HepG2 (cell line): Measurements from ENCODE around the gene GNAS-AS1. TPM values are rescaled to one million over a fixed set of nuclear protein-coding genes. Genes with fewer than 3 reads are reported as not detected.

Experiments
- ATAC-seq: fragments of 200-7000 bp; cut with Tn5 transposase; 3 replicates; pipeline ENCODE4 v1.9.1; 2020; ENCODE audit warnings: mild to moderate bottlenecking, moderate library complexity
- BruUV-seq: library from RNA; stranded (reverse); fragments of 400-500 nt; replicated peaks from 2 replicates; lab custom pipeline; 2021; lab: Mats Ljungman, UMichigan
- CTCF ChIA-PET: fragments of 300-600 bp; formaldehyde crosslinking; extraction: SDS; loops from one replicate; lab custom pipeline; 2021; ENCODE audit warnings: low total read pairs, inconsistent platforms, low intra/inter-chr PET ratio; lab: Yijun Ruan, JAX
- POLR2A ChIA-PET: fragments of 350-600 bp; sonication (Branson Sonifier 250); formaldehyde crosslinking; loops from one replicate; lab custom pipeline; 2020; ENCODE audit warnings: antibody characterized with exemption, inconsistent platforms; lab: Yijun Ruan, JAX
- DNase-seq: peaks from one replicate; pipeline ENCODE4 v3.0.0-alpha.2; 2015; ENCODE audit warnings: low spot score
- FAIRE-seq: peaks from 3 replicates; lab custom pipeline; 2011; peaks lifted over from hg19 to GRCh38; lab: Jason Lieb, UNC
- H2AFZ ChIP-seq: one replicate; pipeline ENCODE4 v1.6.1; 2011; ENCODE audit warnings: low read length, inconsistent platforms
- H3K27ac ChIP-seq: fragments of 300-600 bp; 3 replicates; pipeline ENCODE4 v1.8.0; 2011; ENCODE audit warnings: mixed run types, mild to moderate bottlenecking, mixed read lengths, low read length, inconsistent platforms; ENCODE audit not compliant: insufficient read depth; ENCODE audit errors: extremely low read length
- H3K27me3 ChIP-seq, 2 experiments: fragments of 200-600 bp in 1 of 2; 2 replicates in 1 of 2; 3 replicates in 1 of 2; pipeline versions ENCODE4 v1.6.0 to v1.8.0; 2011; ENCODE audit warnings: low read length in 2 of 2, mild to moderate bottlenecking in 2 of 2, moderate library complexity in 2 of 2, inconsistent platforms in 1 of 2; ENCODE audit not compliant: insufficient read depth in 2 of 2, control insufficient read depth in 1 of 2
- H3K36me3 ChIP-seq, 2 experiments: fragments of 200-600 bp in 1 of 2; replicated peaks in 1 of 2; 2 replicates in 1 of 2; 3 replicates in 1 of 2; pipeline versions ENCODE4 v1.5.1 to v1.8.0; 2011; ENCODE audit warnings: low read length in 2 of 2, inconsistent platforms in 1 of 2; ENCODE audit not compliant: insufficient read depth in 2 of 2, control insufficient read depth in 1 of 2
- H3K4me1 ChIP-seq: 2 replicates; pipeline ENCODE4 v1.5.1; 2012; ENCODE audit warnings: low read length, inconsistent platforms; ENCODE audit not compliant: insufficient read depth
- H3K4me2 ChIP-seq: 2 replicates; pipeline ENCODE4 v1.6.0; 2011; ENCODE audit warnings: low read depth, low read length, inconsistent platforms
- H3K4me3 ChIP-seq, 3 experiments: fragments of 200-600 bp in 1 of 3; sonication (generic), shearing (Covaris generic) in 1 of 3; replicated peaks in 1 of 3; 2 replicates each; pipeline ENCODE4 v1.5.1; 2011 to 2016; ENCODE audit warnings: low read length in 3 of 3, inconsistent platforms in 2 of 3, low read depth in 2 of 3, mild to moderate bottlenecking in 2 of 3, control low read depth in 1 of 3, mixed read lengths in 1 of 3; ENCODE audit not compliant: insufficient read depth in 1 of 3
- H3K79me2 ChIP-seq: one replicate; pipeline ENCODE4 v1.6.1; 2011; ENCODE audit warnings: low read length, inconsistent platforms; ENCODE audit not compliant: insufficient read depth
- H3K9ac ChIP-seq: 2 replicates; pipeline ENCODE4 v1.6.0; 2011; ENCODE audit warnings: mild to moderate bottlenecking, low read depth, low read length, inconsistent platforms; ENCODE audit not compliant: insufficient read depth
- H3K9me3 ChIP-seq: 2 replicates; pipeline ENCODE4 v1.5.1; 2012; ENCODE audit warnings: mild to moderate bottlenecking, low read length
- H4K20me1 ChIP-seq: 2 replicates; pipeline ENCODE4 v1.6.0; 2011; ENCODE audit warnings: inconsistent platforms, mild to moderate bottlenecking, low read length, moderate library complexity; ENCODE audit not compliant: insufficient read depth
- ATF4 ChIP-seq, 2 experiments: fragments of 450-650 bp in 1 of 2; sonication (generic) in 1 of 2; formaldehyde crosslinking; IDR thresholded peaks; 2 replicates each; pipeline versions ENCODE4 v1.5.0 to v1.8.0; 2020 to 2022; ENCODE audit warnings: mild to moderate bottlenecking in 1 of 2, missing genetic modification reagents in 1 of 2
- CEBPB ChIP-seq: IDR thresholded peaks from 2 replicates; pipeline ENCODE4 v1.6.1; 2011; ENCODE audit warnings: low read depth, low read length, improper control_type of control experiment, borderline replicate concordance
- CREM ChIP-seq, 2 experiments: sonication (generic) in 1 of 2; formaldehyde crosslinking in 1 of 2; IDR thresholded peaks; 2 replicates each; pipeline versions ENCODE4 v1.4.0 to v1.6.1; 2016 to 2020; ENCODE audit warnings: antibody characterized with exemption in 1 of 2, mild to moderate bottlenecking in 1 of 2, missing genetic modification reagents in 1 of 2
- FOXM1 ChIP-seq: sonication (generic); formaldehyde crosslinking; IDR thresholded peaks from 2 replicates; pipeline ENCODE4 v1.5.0; 2020; ENCODE audit warnings: missing genetic modification reagents
- HNF4G ChIP-seq, 2 experiments: sonication (generic) in 1 of 2; formaldehyde crosslinking in 1 of 2; IDR thresholded peaks; 2 replicates each; pipeline versions ENCODE4 v1.4.0 to v1.6.1; 2011 to 2020; ENCODE audit warnings: borderline replicate concordance in 2 of 2, low read depth in 2 of 2, mild to moderate bottlenecking in 2 of 2, low read length in 1 of 2, missing genetic modification reagents in 1 of 2, moderate library complexity in 1 of 2
- THAP11 ChIP-seq: IDR thresholded peaks from 2 replicates; pipeline ENCODE4 v1.6.1; 2016; ENCODE audit warnings: missing biosample characterization, missing genetic modification reagents
- ZBTB21 ChIP-seq: sonication (generic); formaldehyde crosslinking; IDR thresholded peaks from 2 replicates; pipeline ENCODE4 v1.4.0; 2020; ENCODE audit warnings: missing genetic modification reagents
- ZEB1 ChIP-seq: IDR thresholded peaks from 2 replicates; pipeline ENCODE4 v1.6.1; 2012; ENCODE audit warnings: mild to moderate bottlenecking, low read depth, inconsistent platforms; ENCODE audit not compliant: insufficient replicate concordance
- ZHX1 ChIP-seq: sonication (generic); formaldehyde crosslinking; IDR thresholded peaks from 2 replicates; pipeline ENCODE4 v1.8.1; 2022; ENCODE audit warnings: low read depth, mild to moderate bottlenecking, missing genetic modification reagents
- ZSCAN12 ChIP-seq: sonication (generic); formaldehyde crosslinking; IDR thresholded peaks from 2 replicates; pipeline ENCODE4 v1.9.0; 2021; ENCODE audit warnings: mild to moderate bottlenecking, missing genetic modification reagents
- WGBS: methylation state at CpG from one replicate; pipeline ENCODE4 v1.1.6; 2017; ENCODE audit warnings: low lambda C conversion rate; 5-methylcytosine and 5-hydroxymethylcytosine counted together
- in situ Hi-C: cut with HindIII; loops from 2 replicates; pipeline ENCODE4 v1.10.0; 2017; ENCODE audit warnings: low pct_unique_long_range_greater_than_20kb; ENCODE audit not compliant: extremely low pct_ligation_motif_present
- intact Hi-C: fragments of 100-400 bp; cut with micrococcal nuclease; formaldehyde crosslinking; loops from one replicate; pipeline ENCODE4 v1.10.0; 2022; ENCODE audit not compliant: unreplicated experiment
- polyA plus RNA-seq, 8 experiments: library from polyadenylated mRNA; depleted of rRNA in 3 of 8; stranded (reverse) in 7 of 8; unstranded in 1 of 8; fragments of >200 nt; fragmentation: Illumina TruSeq in 4 of 8; extraction: Trizol in 4 of 8; gene quantifications; 2 replicates each; pipeline versions ENCODE4 v1.2.1 to v1.2.3, GENCODE V29; 2011 to 2016; ENCODE audit warnings: low read depth in 4 of 8, missing spikeins in 1 of 8, mixed read lengths in 1 of 8; ENCODE audit not compliant: insufficient read depth in 1 of 8
- total RNA-seq, 5 experiments: library from RNA; depleted of rRNA; stranded (reverse); fragments of >200 nt; fragmentation: Illumina TruSeq; extraction: Trizol; gene quantifications; 2 replicates each; pipeline ENCODE4 v1.2.3, GENCODE V29; 2016; ENCODE audit warnings: low read depth in 1 of 5
- TF ChIP-seq, protein P1 (sequence below): sonication (generic); formaldehyde crosslinking; IDR thresholded peaks from 2 replicates; pipeline ENCODE4 v1.4.0; 2020; ENCODE audit warnings: mild to moderate bottlenecking, missing genetic modification reagents
- TF ChIP-seq, protein P2 (sequence below): sonication (generic); formaldehyde crosslinking; IDR thresholded peaks from 2 replicates; pipeline ENCODE4 v1.8.1; 2023; ENCODE audit warnings: mild to moderate bottlenecking, missing genetic modification reagents, borderline replicate concordance

GNAS-AS1 gene
- total and polyA plus RNA-seq, 2 of the 13 experiments (the other 11 are each of a cell fraction or from before 2014, with no cell fraction given): not detected

- peak overlapping the region; percentile 95 for H3K27ac ChIP-seq
- CTCF ChIA-PET: no interaction called here
- intact Hi-C loops: loop anchor here (2.0 to 10.0 kb wide), 3 partner anchors 89 to 239 kb away; partner anchors contain the start of genes ATP5F1E, NELFCD and STX16
- peaks cover 42% of the 10 kb centered on the region for H3K4me1 ChIP-seq
- no peaks in the 10 kb centered on the region for H3K9me3 ChIP-seq
- peak overlapping the region; percentile 89 for H3K9ac ChIP-seq
- no peaks in the 10 kb centered on the region; a peak in 1 of 5 replicates for H3K27me3 ChIP-seq
- 72% methylated on average over 5 of the region's 5 CpGs for WGBS
- peaks cover 55% of the 10 kb centered on the region for H4K20me1 ChIP-seq
- peaks cover 15 to 34% of the 10 kb centered on the region in 2 experiments for H3K36me3 ChIP-seq
- POLR2A ChIA-PET: interaction anchor here (1.3 kb wide), 1 partner anchor 138 kb away, joined by 3 read pairs; the partner anchor contains the start of gene ATP5F1E
- peaks cover 66% of the 10 kb centered on the region for H3K79me2 ChIP-seq
- in situ Hi-C loops: loop anchor here (5.0 kb wide), 1 partner anchor 89 kb away; the partner anchor contains the start of gene NELFCD
- no peak for FAIRE-seq
- no peak overlapping the region for H2AFZ ChIP-seq
- DNase-seq: no peak
- BruUV-seq: TSS peak; percentile 37
- H3K4me3 ChIP-seq: peak overlapping the region; percentile 86 to 98 (median 91); a peak in 5 of 6 replicates
- no peak for ATAC-seq
- H3K4me2 ChIP-seq: peak overlapping the region; percentile 81
- TF ChIP-seq ZEB1: no peak
- peak; percentile 73; the same call in 1 of the 2 replicates for TF ChIP-seq ZHX1 (CRISPR knock-in tag)
- TF ChIP-seq ZBTB21 (CRISPR knock-in tag): peak; percentile 65; the same call in 1 of the 2 replicates
- TF ChIP-seq FOXM1 (CRISPR knock-in tag): no peak
- TF ChIP-seq THAP11 (CRISPR knock-in tag): 0 out of 2 replicates have a peak, but pooled peaks have one; percentile 15
- TF ChIP-seq CEBPB: peak; percentile 42; the same call in 1 of the 2 replicates
- peak in 1 of 2 experiments; percentile 60; a peak in 2 of 4 replicates for TF ChIP-seq ATF4 (CRISPR knock-in tag; IDR thresholded peaks at IDR 0.05)
- no peak for TF ChIP-seq HNF4G (IDR thresholded peaks at IDR 0.05; ENCODE audit: borderline replicate concordance, low read depth, low read length)
- TF ChIP-seq HNF4G (CRISPR knock-in tag; IDR thresholded peaks at IDR 0.05; ENCODE audit: borderline replicate concordance, low read depth): no peak
- TF ChIP-seq, protein P1, sequence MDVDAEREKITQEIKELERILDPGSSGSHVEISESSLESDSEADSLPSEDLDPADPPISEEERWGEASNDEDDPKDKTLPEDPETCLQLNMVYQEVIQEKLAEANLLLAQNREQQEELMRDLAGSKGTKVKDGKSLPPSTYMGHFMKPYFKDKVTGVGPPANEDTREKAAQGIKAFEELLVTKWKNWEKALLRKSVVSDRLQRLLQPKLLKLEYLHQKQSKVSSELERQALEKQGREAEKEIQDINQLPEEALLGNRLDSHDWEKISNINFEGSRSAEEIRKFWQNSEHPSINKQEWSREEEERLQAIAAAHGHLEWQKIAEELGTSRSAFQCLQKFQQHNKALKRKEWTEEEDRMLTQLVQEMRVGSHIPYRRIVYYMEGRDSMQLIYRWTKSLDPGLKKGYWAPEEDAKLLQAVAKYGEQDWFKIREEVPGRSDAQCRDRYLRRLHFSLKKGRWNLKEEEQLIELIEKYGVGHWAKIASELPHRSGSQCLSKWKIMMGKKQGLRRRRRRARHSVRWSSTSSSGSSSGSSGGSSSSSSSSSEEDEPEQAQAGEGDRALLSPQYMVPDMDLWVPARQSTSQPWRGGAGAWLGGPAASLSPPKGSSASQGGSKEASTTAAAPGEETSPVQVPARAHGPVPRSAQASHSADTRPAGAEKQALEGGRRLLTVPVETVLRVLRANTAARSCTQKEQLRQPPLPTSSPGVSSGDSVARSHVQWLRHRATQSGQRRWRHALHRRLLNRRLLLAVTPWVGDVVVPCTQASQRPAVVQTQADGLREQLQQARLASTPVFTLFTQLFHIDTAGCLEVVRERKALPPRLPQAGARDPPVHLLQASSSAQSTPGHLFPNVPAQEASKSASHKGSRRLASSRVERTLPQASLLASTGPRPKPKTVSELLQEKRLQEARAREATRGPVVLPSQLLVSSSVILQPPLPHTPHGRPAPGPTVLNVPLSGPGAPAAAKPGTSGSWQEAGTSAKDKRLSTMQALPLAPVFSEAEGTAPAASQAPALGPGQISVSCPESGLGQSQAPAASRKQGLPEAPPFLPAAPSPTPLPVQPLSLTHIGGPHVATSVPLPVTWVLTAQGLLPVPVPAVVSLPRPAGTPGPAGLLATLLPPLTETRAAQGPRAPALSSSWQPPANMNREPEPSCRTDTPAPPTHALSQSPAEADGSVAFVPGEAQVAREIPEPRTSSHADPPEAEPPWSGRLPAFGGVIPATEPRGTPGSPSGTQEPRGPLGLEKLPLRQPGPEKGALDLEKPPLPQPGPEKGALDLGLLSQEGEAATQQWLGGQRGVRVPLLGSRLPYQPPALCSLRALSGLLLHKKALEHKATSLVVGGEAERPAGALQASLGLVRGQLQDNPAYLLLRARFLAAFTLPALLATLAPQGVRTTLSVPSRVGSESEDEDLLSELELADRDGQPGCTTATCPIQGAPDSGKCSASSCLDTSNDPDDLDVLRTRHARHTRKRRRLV (CRISPR knock-in tag): 0 out of 2 replicates have a peak, but pooled peaks have one; percentile 32
- 0 out of 2 replicates have a peak, but pooled peaks have one; percentile 26 for TF ChIP-seq CREM (IDR thresholded peaks at IDR 0.05)
- TF ChIP-seq CREM (CRISPR knock-in tag; IDR thresholded peaks at IDR 0.05): no peak
- TF ChIP-seq, protein P2, sequence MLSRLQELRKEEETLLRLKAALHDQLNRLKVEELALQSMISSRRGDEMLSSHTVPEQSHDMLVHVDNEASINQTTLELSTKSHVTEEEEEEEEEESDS (CRISPR knock-in tag): no peak
- TF ChIP-seq ZSCAN12: no peak
Observed at GRCh38 chr20:58893355-58894120, 42.8 kb upstream of the GNAS-AS1 start.
